Naive thymus-derived CD4-positive, alpha-beta T cell (primary cell): ENCODE measurements around the gene RABGAP1. TPM values are rescaled to one million over a fixed set of nuclear protein-coding genes. Genes with fewer than 3 reads are reported as not detected.

Experiments used
- ATAC-seq: fragments of 150-1000 bp; cut with Tn5 transposase; 2 replicates; pipeline ENCODE4 v1.10.0; 2021; ENCODE audit warnings: mild to moderate bottlenecking, moderate library complexity
- CTCF ChIA-PET: fragments of 350-600 bp; sonication (Branson Sonifier 250); formaldehyde crosslinking; loops from one replicate; lab custom pipeline; 2021; ENCODE audit warnings: antibody characterized with exemption; lab: Charles Lee
- POLR2A ChIA-PET: fragments of 350-600 bp; sonication (Branson Sonifier 250); formaldehyde crosslinking; loops from one replicate; lab custom pipeline; 2021; ENCODE audit warnings: antibody characterized with exemption, inconsistent platforms; lab: Charles Lee
- DNase-seq, 9 donors: peaks; one replicate each; pipeline versions ENCODE4 v3.0.0 to v3.0.0-alpha.2; 2020 to 2022; ENCODE audit warnings: mixed read lengths in 1 of 9
- H3K27ac ChIP-seq: one replicate; pipeline ENCODE4 v1.7.0; 2013; ENCODE audit warnings: mild to moderate bottlenecking, low read depth, low read length, moderate library complexity
- H3K27me3 ChIP-seq, 2 donors: one replicate each; pipeline ENCODE4 v1.7.0; 2013; ENCODE audit warnings: low read length in 2 of 2, mild to moderate bottlenecking in 2 of 2, moderate library complexity in 2 of 2; ENCODE audit not compliant: control insufficient read depth in 2 of 2, insufficient read depth in 2 of 2
- H3K36me3 ChIP-seq, 3 experiments: 1 replicate in 2 of 3; 2 replicates in 1 of 3; pipeline ENCODE4 v1.7.0; 2013; ENCODE audit warnings: low read length in 3 of 3, mild to moderate bottlenecking in 3 of 3, moderate library complexity in 1 of 3; ENCODE audit not compliant: insufficient read depth in 3 of 3, control insufficient read depth in 2 of 3
- H3K4me1 ChIP-seq, 2 donors: one replicate each; pipeline ENCODE4 v1.7.0; 2013; ENCODE audit warnings: low read length in 2 of 2, mild to moderate bottlenecking in 2 of 2, moderate library complexity in 1 of 2; ENCODE audit not compliant: control insufficient read depth in 2 of 2, insufficient read depth in 2 of 2
- H3K4me3 ChIP-seq: 2 replicates; pipeline ENCODE4 v1.7.0; 2013; ENCODE audit warnings: mild to moderate bottlenecking, low read length
- H3K9me3 ChIP-seq, 3 experiments: 1 replicate in 2 of 3; 2 replicates in 1 of 3; pipeline ENCODE4 v1.7.0; 2013; ENCODE audit warnings: low read length in 3 of 3; ENCODE audit not compliant: control insufficient read depth in 2 of 3
- H3K27ac Mint-ChIP-seq, 9 donors: one replicate each; pipeline ENCODE4 v1.8.0; 2020 to 2022; ENCODE audit warnings: mixed read lengths in 9 of 9, mild to moderate bottlenecking in 8 of 9, moderate library complexity in 5 of 9, inconsistent platforms in 2 of 9
- H3K27me3 Mint-ChIP-seq, 5 donors: one replicate each; pipeline ENCODE4 v1.8.0; 2021 to 2022; ENCODE audit warnings: mixed read lengths in 5 of 5, mild to moderate bottlenecking in 1 of 5
- H3K36me3 Mint-ChIP-seq, 5 donors: one replicate each; pipeline ENCODE4 v1.8.0; 2020 to 2022; ENCODE audit warnings: mixed read lengths in 5 of 5, mild to moderate bottlenecking in 3 of 5, inconsistent platforms in 1 of 5
- H3K4me1 Mint-ChIP-seq, 7 donors: one replicate each; pipeline ENCODE4 v1.8.0; 2020 to 2022; ENCODE audit warnings: mixed read lengths in 7 of 7, mild to moderate bottlenecking in 3 of 7, inconsistent platforms in 1 of 7
- H3K4me3 Mint-ChIP-seq, 10 donors: one replicate each; pipeline ENCODE4 v1.8.0; 2020 to 2022; ENCODE audit warnings: mild to moderate bottlenecking in 10 of 10, mixed read lengths in 10 of 10, moderate library complexity in 6 of 10, inconsistent platforms in 2 of 10
- H3K9me3 Mint-ChIP-seq, 11 donors: one replicate each; pipeline ENCODE4 v1.8.0; 2020 to 2022; ENCODE audit warnings: mixed read lengths in 11 of 11, mild to moderate bottlenecking in 4 of 11, inconsistent platforms in 1 of 11, moderate library complexity in 1 of 11
- intact Hi-C, 2 donors: fragments of 100-400 bp; cut with micrococcal nuclease; formaldehyde crosslinking; loops; one replicate each; pipeline ENCODE4 v1.15.1; 2023
- polyA plus RNA-seq, 2 donors: library from polyadenylated mRNA; unstranded; fragments of 300-500 nt; fragmentation: Illumina TruSeq; gene quantifications; one replicate each; pipeline ENCODE4 v1.2.3, GENCODE V29; 2021
- total RNA-seq, 6 experiments: library from RNA in 5 of 6; stranded (reverse) in 5 of 6; gene quantifications; 1 replicate in 5 of 6; 2 replicates in 1 of 6; pipeline ENCODE4 v1.2.3 and lab custom pipeline; 2021 to 2026

Gene RABGAP1
- total and polyA plus RNA-seq, 7 experiments from 2014 or later: 25.5 to 45.7 (median 34.1) TPM

GRCh38 chr9:123098096-123098459 is 157.3 kb downstream of the RABGAP1 start:
- Histone ChIP-seq H3K4me1 (no peaks in the 10 kb centered on the region), H3K36me3 (peaks cover 4 to 63% (median 29%) of the 10 kb centered on the region in 3 experiments), H3K27ac (no peak overlapping the region), H3K4me3 (no peak overlapping the region), H3K27me3 (no peaks in the 10 kb centered on the region), H3K9me3 (no peaks in the 10 kb centered on the region)
- peak overlapping the region in 2 of 9 donors; percentile 22 to 28 for H3K27ac Mint-ChIP-seq
- no peak overlapping the region for H3K4me3 Mint-ChIP-seq
- no peaks in the 10 kb centered on the region for H3K27me3 Mint-ChIP-seq
- intact Hi-C loops: no loop called here
- H3K9me3 Mint-ChIP-seq: no peaks in the 10 kb centered on the region
- ChIA-PET CTCF (interaction anchor here (0.5 kb wide), 1 partner anchor 17 kb away, joined by 4 read pairs; no protein-coding TSS in a partner anchor), POLR2A (no interaction called here)
- no peaks in the 10 kb centered on the region for H3K4me1 Mint-ChIP-seq
- ATAC-seq (no peak), DNase-seq (no peak)
- H3K36me3 Mint-ChIP-seq: peaks cover 2 to 49% (median 10%) of the 10 kb centered on the region in 5 donors

DNA sequence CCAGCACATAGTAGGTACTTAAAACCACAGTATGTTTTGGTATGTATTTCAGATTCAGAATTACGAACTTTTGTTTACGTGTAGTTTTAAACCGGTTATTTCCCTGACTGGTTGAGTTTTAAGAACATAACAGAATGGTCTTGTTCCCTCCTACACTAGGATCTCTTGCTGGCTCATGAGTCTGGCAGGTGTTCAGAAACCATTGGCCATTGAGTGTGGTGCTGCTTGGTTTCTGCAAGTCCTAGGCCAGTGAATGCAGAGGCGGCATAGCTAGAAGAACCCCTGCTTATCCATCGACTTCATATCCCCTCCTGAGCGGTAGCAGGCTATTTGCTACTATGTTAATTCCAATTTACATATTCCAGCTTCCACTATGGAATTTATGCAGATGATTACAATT is 158.2 kb downstream of the RABGAP1 start:
- Mint-ChIP-seq H3K9me3 (no peaks in the 10 kb centered on the region), H3K27ac (peak overlapping the region in 1 of 9 donors; percentile 78), H3K27me3 (no peaks in the 10 kb centered on the region), H3K36me3 (peaks cover under 1 to 44% (median 5%) of the 10 kb centered on the region in 5 donors), H3K4me3 (no peak overlapping the region), H3K4me1 (no peaks in the 10 kb centered on the region)
- ChIA-PET POLR2A (no interaction called here), CTCF (interaction anchor here (1.4 kb wide), 1 partner anchor 251 kb away, joined by 4 read pairs; no protein-coding TSS in a partner anchor)
- ATAC-seq: no peak
- Histone ChIP-seq H3K4me3 (no peak overlapping the region), H3K4me1 (no peaks in the 10 kb centered on the region), H3K27ac (no peak overlapping the region), H3K27me3 (no peaks in the 10 kb centered on the region), H3K36me3 (peaks cover 3 to 61% (median 29%) of the 10 kb centered on the region in 3 experiments), H3K9me3 (no peaks in the 10 kb centered on the region)
- DNase-seq: no peak
- intact Hi-C loops: no loop called here

- ATAC-seq (no peak), DNase-seq (no peak)
- H3K9me3 Mint-ChIP-seq: no peaks in the 10 kb centered on the region
- no peaks in the 10 kb centered on the region for H3K27me3 Mint-ChIP-seq
- CTCF ChIA-PET: interaction anchor here (1.1 to 1.4 kb wide), 2 partner anchors 250 to 678 kb away, joined by 3 to 4 read pairs; no protein-coding TSS in a partner anchor
- Histone ChIP-seq H3K9me3 (no peaks in the 10 kb centered on the region), H3K27ac (no peak overlapping the region), H3K27me3 (no peaks in the 10 kb centered on the region), H3K36me3 (peaks cover 0 to 65% (median 29%) of the 10 kb centered on the region in 3 experiments), H3K4me3 (no peak overlapping the region), H3K4me1 (no peaks in the 10 kb centered on the region)
- peaks cover 0 to 42% (median 5%) of the 10 kb centered on the region in 5 donors for H3K36me3 Mint-ChIP-seq
- no peaks in the 10 kb centered on the region for H3K4me1 Mint-ChIP-seq
- peak overlapping the region in 1 of 9 donors; percentile 78 for H3K27ac Mint-ChIP-seq
- H3K4me3 Mint-ChIP-seq: no peak overlapping the region
- intact Hi-C loops: no loop called here
- POLR2A ChIA-PET: no interaction called here
Observed at GRCh38 chr9:123099548-123099947, 158.7 kb downstream of the RABGAP1 start.

- Histone ChIP-seq H3K4me1 (no peaks in the 10 kb centered on the region), H3K27ac (no peak overlapping the region), H3K4me3 (no peak overlapping the region), H3K27me3 (no peaks in the 10 kb centered on the region), H3K36me3 (peaks cover 0 to 61% (median 20%) of the 10 kb centered on the region in 3 experiments), H3K9me3 (no peaks in the 10 kb centered on the region)
- POLR2A ChIA-PET: interaction anchor here (1.4 kb wide), 1 partner anchor 237 kb away, joined by 3 read pairs; no protein-coding TSS in a partner anchor
- DNase-seq (no peak), ATAC-seq (no peak)
- Mint-ChIP-seq H3K36me3 (peaks cover 0 to 27% (median 5%) of the 10 kb centered on the region in 5 donors), H3K9me3 (peaks cover 0 to 2% (median 0%) of the 10 kb centered on the region in 11 donors), H3K27me3 (no peaks in the 10 kb centered on the region), H3K4me3 (no peak overlapping the region), H3K27ac (peak overlapping the region in 5 of 9 donors; percentile 9 to 68 (median 52)), H3K4me1 (no peaks in the 10 kb centered on the region)
- intact Hi-C loops: loop anchor here (1.0 to 10.0 kb wide), 3 partner anchors 122 to 250 kb away; no protein-coding TSS in a partner anchor
- CTCF ChIA-PET: interaction anchor here (2.1 kb wide), 1 partner anchor 248 kb away, joined by 15 read pairs; no protein-coding TSS in a partner anchor
Observed at GRCh38 chr9:123102375-123103113, 161.7 kb downstream of the RABGAP1 start.

- H3K9me3 ChIP-seq: no peaks in the 10 kb centered on the region
- ChIA-PET POLR2A (no interaction called here), CTCF (interaction anchor here (0.6 to 1.2 kb wide), 4 partner anchors 10 to 57 kb away, joined by 3 to 6 read pairs (median 4); no protein-coding TSS in a partner anchor)
- peak overlapping the region in 4 of 9 donors; percentile 7 to 70 (median 38) for H3K27ac Mint-ChIP-seq
- no peak overlapping the region for H3K4me3 Mint-ChIP-seq
- peaks cover 0 to 2% (median 0%) of the 10 kb centered on the region in 11 donors for H3K9me3 Mint-ChIP-seq
- DNase-seq: no peak
- no peak overlapping the region for H3K4me3 ChIP-seq
- H3K36me3 ChIP-seq: peaks cover 0 to 60% (median 5%) of the 10 kb centered on the region in 3 experiments
- H3K27me3 Mint-ChIP-seq: no peaks in the 10 kb centered on the region
- H3K4me1 Mint-ChIP-seq: peaks cover 0 to 2% (median 0%) of the 10 kb centered on the region in 7 donors
- H3K4me1 ChIP-seq: no peaks in the 10 kb centered on the region
- peaks cover 0 to 17% (median 3%) of the 10 kb centered on the region in 5 donors for H3K36me3 Mint-ChIP-seq
- H3K27me3 ChIP-seq: no peaks in the 10 kb centered on the region
- intact Hi-C loops: loop anchor here (5.0 to 10.0 kb wide), 2 partner anchors 120 to 247 kb away; no protein-coding TSS in a partner anchor
- no peak overlapping the region for H3K27ac ChIP-seq
- ATAC-seq: no peak
Observed at GRCh38 chr9:123104807-123105206, 164.0 kb downstream of the RABGAP1 start.

DNA sequence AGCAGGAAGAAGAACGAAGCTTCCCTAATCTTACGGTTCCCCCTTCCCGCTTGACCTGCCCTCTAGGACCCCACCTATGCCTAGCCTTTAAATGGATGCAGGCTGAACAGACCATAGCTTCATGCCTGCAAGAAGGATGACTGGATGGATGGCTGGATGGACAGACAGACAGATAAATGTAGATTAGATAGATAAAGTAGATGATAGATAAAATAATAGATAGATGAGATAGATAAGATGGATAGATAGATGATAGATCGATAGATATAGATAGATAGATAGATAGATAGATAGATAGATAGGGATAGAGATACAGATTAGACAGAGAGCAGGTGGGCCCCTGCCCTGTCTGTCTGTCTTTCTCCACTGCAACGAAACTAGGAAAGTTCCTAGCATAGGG is 164.7 kb downstream of the RABGAP1 start:
- H3K4me3 ChIP-seq: no peak overlapping the region
- Mint-ChIP-seq H3K27ac (peak overlapping the region in 3 of 9 donors; percentile 7 to 24 (median 10)), H3K27me3 (no peaks in the 10 kb centered on the region), H3K4me1 (peaks cover 0 to 3% (median 0%) of the 10 kb centered on the region in 7 donors), H3K9me3 (peaks cover 0 to 2% (median 0%) of the 10 kb centered on the region in 11 donors), H3K4me3 (no peak overlapping the region), H3K36me3 (peaks cover 0 to 17% (median 3%) of the 10 kb centered on the region in 5 donors)
- no peaks in the 10 kb centered on the region for H3K4me1 ChIP-seq
- H3K9me3 ChIP-seq: no peaks in the 10 kb centered on the region
- ChIA-PET POLR2A (no interaction called here), CTCF (interaction anchor here (1.2 to 1.7 kb wide), 2 partner anchors 11 to 244 kb away, joined by 3 to 5 read pairs; no protein-coding TSS in a partner anchor)
- no peaks in the 10 kb centered on the region for H3K27me3 ChIP-seq
- H3K36me3 ChIP-seq: peaks cover 0 to 67% (median 5%) of the 10 kb centered on the region in 3 experiments
- no peak for DNase-seq
- ATAC-seq: no peak
- H3K27ac ChIP-seq: no peak overlapping the region
- intact Hi-C loops: loop anchor here in 1 of 2 donors (10.0 kb wide), 1 partner anchor 119 kb away; no protein-coding TSS in a partner anchor
